Non-pigmented ciliary epithelial cell (primary cell): ENCODE measurements around the gene AGPAT2.
A peak's percentile ranks its signal among the peaks of the same experiment; 100 is the strongest.

Source experiments
- DNase-seq: peaks from one replicate; pipeline ENCODE4 v3.0.0-alpha.2; 2010; ENCODE audit warnings: low read depth

Gene AGPAT2

GRCh38 chr9:136686794-136687711 lies at the start of gene AGPAT2:
TSS of gene AGPAT2 (minus strand) at chr9:136687457. CDS start at chr9:136687357, 100 bp downstream.
- no peak for DNase-seq

DNA sequence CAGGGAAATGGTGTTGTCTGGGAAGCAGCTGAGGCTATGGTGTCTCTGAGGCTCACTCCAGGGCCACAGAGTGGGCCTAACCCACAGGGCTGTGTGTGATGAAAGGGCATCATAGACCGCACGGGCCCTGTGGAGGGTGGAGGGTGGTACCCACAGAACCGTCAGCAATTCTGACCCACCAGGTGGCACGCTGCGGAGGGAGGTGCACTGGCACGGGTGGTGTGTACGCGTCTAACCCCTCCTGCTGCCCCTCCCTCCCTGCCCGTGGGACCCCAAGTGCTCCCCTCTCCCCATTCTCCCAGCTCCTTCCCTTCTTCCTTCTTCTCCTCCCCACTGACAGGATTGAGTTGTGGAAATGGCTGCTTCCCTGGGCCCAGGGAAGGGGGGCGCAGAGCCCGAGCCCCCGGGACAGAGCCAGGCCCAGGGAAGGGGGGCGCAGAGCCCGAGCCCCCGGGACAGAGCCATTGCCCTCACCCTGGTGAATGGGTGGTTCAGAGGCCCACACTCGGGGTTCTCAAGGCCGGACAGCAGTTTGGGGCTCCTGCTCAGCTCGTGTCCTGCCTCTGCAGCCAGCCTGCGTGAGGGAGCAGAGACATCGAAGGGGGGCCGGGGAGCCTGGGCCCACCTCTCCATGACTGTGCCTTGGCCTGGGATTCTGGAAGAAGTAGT lies 48.7 kb upstream of the AGPAT2 start:
- DNase-seq, result no peak

- DNase-seq, result no peak
These were observed 47.7 kb upstream of the AGPAT2 start for GRCh38 chr9:136734837-136735496.

DNA sequence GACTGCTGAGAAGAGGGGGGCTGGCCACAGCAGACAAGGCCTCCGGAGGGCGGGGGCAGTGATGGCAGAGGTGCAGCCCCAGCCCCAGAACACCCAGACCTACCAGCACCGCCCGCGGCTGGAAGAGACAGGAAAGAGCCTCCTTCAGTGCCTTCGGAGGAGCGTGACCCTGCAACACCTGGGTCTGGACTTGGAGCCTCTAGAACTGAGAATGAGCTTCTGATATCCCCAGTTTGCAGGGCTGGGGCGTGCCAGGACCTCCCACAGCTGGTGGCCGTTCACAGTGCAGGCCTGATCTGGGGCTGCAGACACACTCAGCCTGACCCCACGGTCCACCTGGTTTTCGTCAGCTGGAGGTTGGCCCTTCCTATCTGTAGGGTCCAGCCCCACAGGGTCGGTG lies 46.4 kb upstream of the AGPAT2 start:
- no peak for DNase-seq

- no peak for DNase-seq
These were observed 45.4 kb upstream of the AGPAT2 start for GRCh38 chr9:136732444-136733178.

DNA sequence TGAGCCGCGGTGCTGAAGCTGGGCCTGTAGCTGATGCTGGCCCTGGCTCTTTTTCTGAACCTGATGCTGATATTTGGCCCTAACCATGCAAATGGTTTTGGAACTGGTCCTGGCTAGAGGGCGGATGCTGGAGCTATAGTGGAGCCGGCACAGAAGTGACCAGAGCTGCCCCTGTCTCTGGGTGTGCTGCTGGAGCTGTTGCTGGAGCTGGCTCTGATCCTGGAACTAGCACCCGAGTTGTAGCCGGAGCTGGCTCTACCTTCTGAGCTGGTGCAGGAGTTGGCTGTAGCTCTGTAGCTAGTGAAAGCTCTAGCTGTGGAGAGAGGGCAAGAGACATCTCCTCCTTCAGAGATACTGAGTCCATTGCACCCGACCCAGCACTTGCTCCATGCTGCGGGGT lies 42.7 kb upstream of the AGPAT2 start:
- DNase-seq, result no peak

DNA sequence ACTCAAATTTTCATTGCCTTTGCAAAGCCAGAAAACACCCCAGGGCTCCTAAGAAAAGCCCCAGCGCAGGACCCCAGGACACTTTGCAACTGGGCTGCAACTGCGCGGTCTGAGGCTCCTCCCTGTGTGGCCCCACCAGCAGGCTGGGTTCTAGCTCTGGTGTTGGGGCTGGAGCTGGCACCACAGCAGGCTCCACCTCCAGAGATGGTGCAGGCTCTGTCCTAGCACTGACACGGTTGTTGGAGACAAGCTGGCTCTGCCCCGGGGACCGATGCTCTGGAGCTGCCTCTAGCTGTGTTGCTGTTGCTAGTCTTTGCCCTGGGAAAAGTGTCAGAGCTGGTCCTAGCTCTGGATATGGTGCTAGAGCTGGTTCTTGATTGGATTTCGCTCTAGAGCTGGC lies 41.9 kb upstream of the AGPAT2 start:
- DNase-seq, result no peak

- DNase-seq, result no peak
These were observed 41.4 kb upstream of the AGPAT2 start for GRCh38 chr9:136728548-136729123.

DNA sequence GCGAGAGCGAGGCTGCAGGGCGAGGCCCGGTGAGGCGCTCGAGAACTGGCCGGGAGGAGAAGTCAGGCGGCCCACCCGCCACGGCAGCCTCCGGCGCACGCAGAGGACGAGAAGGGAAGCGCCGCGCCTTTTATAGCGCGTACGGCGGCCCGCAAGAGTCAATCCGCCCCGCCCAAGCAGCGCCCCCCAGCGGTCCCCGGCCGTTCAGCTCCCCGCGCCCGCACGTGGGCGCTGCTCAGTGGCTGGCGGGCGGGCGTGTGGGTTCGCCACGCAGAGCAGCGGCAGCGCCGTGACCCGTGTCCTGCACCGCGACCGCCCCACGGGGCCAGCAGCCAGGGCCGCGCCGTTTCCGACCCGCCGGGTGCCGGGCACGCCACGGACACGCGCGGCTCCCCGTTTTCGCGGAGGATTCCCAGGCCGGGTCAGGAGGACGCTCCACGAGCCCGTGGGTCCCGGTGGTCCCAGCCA lies 40.9 kb upstream of the AGPAT2 start:
- DNase-seq, result peak; percentile 32

DNA sequence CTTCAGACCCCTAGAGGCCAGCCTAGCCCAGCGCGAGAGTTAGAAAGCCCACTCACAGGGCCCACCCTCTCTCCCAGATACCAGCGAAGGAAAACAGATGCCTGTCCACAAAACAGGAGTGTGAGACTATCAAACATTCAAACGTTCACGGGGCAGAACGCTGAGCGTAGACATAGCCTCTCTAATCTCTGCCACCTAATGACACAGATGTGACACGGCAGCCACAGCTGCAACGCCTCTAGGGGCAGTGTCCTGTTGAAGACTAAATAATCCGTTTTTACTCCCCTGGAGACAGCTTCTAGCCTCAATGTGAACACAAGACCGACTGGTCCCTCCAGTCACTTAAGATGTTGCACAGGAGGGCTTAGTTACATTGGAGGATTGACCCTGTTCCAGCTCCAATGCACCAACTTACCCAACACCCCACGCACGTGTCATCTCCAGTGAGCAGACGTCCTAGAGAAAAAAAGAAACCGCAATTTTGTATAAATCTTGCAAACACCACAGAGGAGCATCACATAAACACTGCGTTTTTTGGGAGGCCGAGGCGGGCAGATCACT lies 39.5 kb upstream of the AGPAT2 start:
- no peak for DNase-seq

GRCh38 chr9:136726118-136726517 lies 38.9 kb upstream of the AGPAT2 start:
- no peak for DNase-seq

- peak; percentile 35 for DNase-seq
These were observed 38.4 kb upstream of the AGPAT2 start for GRCh38 chr9:136725612-136726011.

DNA sequence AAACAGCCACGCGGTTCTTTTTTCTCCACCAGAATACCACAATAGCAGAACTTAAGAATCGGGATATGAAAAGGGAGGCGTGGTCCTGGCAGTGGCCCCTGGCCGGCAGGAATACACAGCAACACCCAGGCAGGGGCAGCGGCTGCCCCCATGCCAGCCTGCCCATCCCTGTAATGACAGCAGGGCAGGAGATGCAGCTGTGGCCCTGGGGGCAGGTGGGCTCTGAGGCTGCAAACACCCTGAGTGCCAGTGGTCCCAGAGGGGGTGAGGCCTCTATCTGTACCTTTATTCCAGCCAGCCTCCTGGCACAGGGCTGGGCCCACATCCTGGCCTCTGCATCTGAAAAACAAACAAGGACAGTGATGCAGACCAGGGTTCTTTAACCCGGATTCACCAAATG lies 37.5 kb upstream of the AGPAT2 start:
- no peak for DNase-seq

- DNase-seq, result no peak
These were observed 36.7 kb upstream of the AGPAT2 start for GRCh38 chr9:136723989-136724388.

DNA sequence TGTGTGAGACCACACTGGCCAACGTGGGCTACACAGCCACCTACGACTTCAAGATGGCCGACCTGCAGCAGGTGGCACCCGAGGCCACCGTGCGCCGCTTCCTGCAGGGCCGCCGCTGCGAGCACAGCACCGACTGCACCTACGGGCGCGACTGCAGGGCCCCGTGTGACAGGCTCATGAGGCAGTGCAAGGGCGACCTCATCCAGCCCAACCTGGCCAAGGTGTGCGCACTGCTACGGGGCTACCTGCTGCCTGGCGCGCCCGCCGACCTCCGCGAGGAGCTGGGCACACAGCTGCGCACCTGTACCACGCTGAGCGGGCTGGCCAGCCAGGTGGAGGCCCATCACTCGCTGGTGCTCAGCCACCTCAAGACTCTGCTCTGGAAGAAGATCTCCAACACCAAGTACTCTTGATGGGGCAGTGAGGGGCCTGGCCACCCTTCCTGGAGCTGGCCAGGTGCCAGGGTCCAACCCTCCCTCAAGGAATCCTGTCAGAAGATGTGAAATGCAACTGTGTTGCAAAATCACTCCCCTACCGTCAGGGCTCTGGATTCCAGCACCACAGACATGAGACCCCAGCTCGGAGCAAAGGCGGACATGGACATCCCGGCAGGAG lies 36.2 kb upstream of the AGPAT2 start:
- DNase-seq, result no peak

GRCh38 chr9:136722969-136723356 lies 35.7 kb upstream of the AGPAT2 start:
- no peak for DNase-seq

GRCh38 chr9:136722093-136722968 lies 35.1 kb upstream of the AGPAT2 start:
- no peak for DNase-seq

GRCh38 chr9:136721339-136722092 lies 34.3 kb upstream of the AGPAT2 start:
- peak; percentile 45 for DNase-seq

- DNase-seq, result no peak
These were observed 33.7 kb upstream of the AGPAT2 start for GRCh38 chr9:136720898-136721338.
